HCT116 (cell line): ENCODE results near the gene DDX41. TPM values are rescaled to one million over a fixed set of nuclear protein-coding genes. Genes with fewer than 3 reads are reported as not detected.

ENCODE experiments used
- ATAC-seq: fragments of 200-7000 bp; cut with Tn5 transposase; 2 replicates; pipeline ENCODE4 v1.9.1; 2020; ENCODE audit warnings: mild to moderate bottlenecking, moderate library complexity
- BruUV-seq: library from RNA; stranded (reverse); fragments of 400-500 nt; replicated peaks from 2 replicates; lab custom pipeline; 2021; lab: Mats Ljungman, UMichigan
- CTCF ChIA-PET: fragments of 300-600 bp; sonication (Branson Sonifier 250); formaldehyde crosslinking; loops from one replicate; lab custom pipeline; 2021; ENCODE audit warnings: antibody characterized with exemption; lab: Charles Lee
- POLR2A ChIA-PET: fragments of 300-600, 350-600 bp; sonication (Branson Sonifier 250); formaldehyde crosslinking; loops from one replicate; lab custom pipeline; 2021; ENCODE audit warnings: antibody characterized with exemption; lab: Charles Lee
- RAD21 ChIA-PET, 2 experiments: fragments of 300-600 bp; sonication (Branson Sonifier 250); formaldehyde crosslinking; loops; one replicate each; lab custom pipeline; 2023; ENCODE audit warnings: low total read pairs in 2 of 2; ENCODE audit not compliant: uncharacterized antibody in 2 of 2, unreplicated experiment in 2 of 2, low non-redundant PET in 1 of 2; lab: Charles Lee
- DNase-seq: peaks from one replicate; pipeline ENCODE4 v3.0.0-alpha.2; 2010; ENCODE audit warnings: low read depth, low spot score
- H2AFZ ChIP-seq: fragments of 200-600 bp; shearing (Covaris generic), sonication (generic); 2 replicates; pipeline ENCODE4 v1.6.1; 2017; ENCODE audit warnings: low read depth, mixed run types, mixed read lengths, antibody characterized with exemption, low read length; ENCODE audit not compliant: poor library complexity, severe bottlenecking
- H3K27ac ChIP-seq: 2 replicates; pipeline ENCODE4 v1.5.1; 2012; ENCODE audit warnings: low read depth, low read length
- H3K27me3 ChIP-seq: fragments of 200-600 bp; sonication (generic); 2 replicates; pipeline ENCODE4 v1.6.1; 2016; ENCODE audit warnings: mixed run types, low read length, mixed read lengths; ENCODE audit not compliant: insufficient read depth
- H3K36me3 ChIP-seq, 2 experiments: fragments of 200-500 bp in 1 of 2; fragments of 200-600 bp in 1 of 2; sonication (Bioruptor generic) in 1 of 2; sonication (generic) in 1 of 2; 2 replicates each; pipeline versions ENCODE4 v1.5.1 to v1.6.1; 2014 to 2016; ENCODE audit warnings: low read length in 2 of 2, inconsistent platforms in 1 of 2, mixed read lengths in 1 of 2, mixed run types in 1 of 2; ENCODE audit not compliant: insufficient read depth in 2 of 2, control insufficient read depth in 1 of 2
- H3K4me1 ChIP-seq, 2 experiments: fragments of 200-600 bp in 1 of 2; sonication (generic) in 1 of 2; 2 replicates each; pipeline versions ENCODE4 v1.5.1 to v1.6.1; 2012 to 2017; ENCODE audit warnings: low read length in 2 of 2, inconsistent platforms in 1 of 2, mild to moderate bottlenecking in 1 of 2, mixed read lengths in 1 of 2, mixed run types in 1 of 2, moderate library complexity in 1 of 2; ENCODE audit not compliant: insufficient read depth in 2 of 2, control insufficient read depth in 1 of 2
- H3K4me2 ChIP-seq: fragments of 200-600 bp; sonication (generic); 2 replicates; pipeline ENCODE4 v1.6.1; 2017; ENCODE audit warnings: mixed run types, low read length, mixed read lengths
- H3K4me3 ChIP-seq, 2 experiments: fragments of 200-600 bp in 1 of 2; sonication (generic) in 1 of 2; replicated peaks in 1 of 2; 2 replicates each; pipeline ENCODE4 v1.5.1; 2011 to 2016; ENCODE audit warnings: low read length in 2 of 2, control low read depth in 1 of 2, low read depth in 1 of 2, mild to moderate bottlenecking in 1 of 2, mixed read lengths in 1 of 2, mixed run types in 1 of 2
- H3K79me2 ChIP-seq: fragments of 200-600 bp; sonication (generic); 2 replicates; pipeline ENCODE4 v1.6.1; 2017; ENCODE audit warnings: mild to moderate bottlenecking, mixed run types, low read length, moderate library complexity, mixed read lengths; ENCODE audit not compliant: insufficient read depth
- H3K9ac ChIP-seq: fragments of 200-600 bp; sonication (generic); 2 replicates; pipeline ENCODE4 v1.6.1; 2016; ENCODE audit warnings: low read length, mixed read lengths
- H3K9me2 ChIP-seq: fragments of 200-600 bp; sonication (generic), shearing (Covaris generic); 2 replicates; pipeline ENCODE4 v1.6.1; 2017; ENCODE audit warnings: mixed run types, mild to moderate bottlenecking, moderate library complexity; ENCODE audit not compliant: insufficient read depth
- H3K9me3 ChIP-seq, 2 experiments: fragments of 200-500 bp in 1 of 2; fragments of 200-600 bp in 1 of 2; sonication (Bioruptor generic) in 1 of 2; sonication (generic) in 1 of 2; 2 replicates each; pipeline ENCODE4 v1.6.1; 2014 to 2017; ENCODE audit warnings: low read length in 2 of 2, mixed read lengths in 2 of 2, inconsistent platforms in 1 of 2, low read depth in 1 of 2, mild to moderate bottlenecking in 1 of 2, mixed run types in 1 of 2, moderate library complexity in 1 of 2; ENCODE audit not compliant: control insufficient read depth in 1 of 2, insufficient read depth in 1 of 2
- H4K20me1 ChIP-seq: fragments of 200-600 bp; sonication (generic), shearing (Covaris generic); 2 replicates; pipeline ENCODE4 v1.6.1; 2017; ENCODE audit warnings: mixed run types, mild to moderate bottlenecking, moderate library complexity; ENCODE audit not compliant: insufficient read depth
- EZH2phosphoT487 ChIP-seq: fragments of 200-600 bp; IDR thresholded peaks from 2 replicates; pipeline ENCODE4 v1.6.1; 2018; ENCODE audit warnings: antibody characterized with exemption, borderline replicate concordance
- FOSL1 ChIP-seq: IDR thresholded peaks from 2 replicates; pipeline ENCODE4 v1.6.1; 2012; ENCODE audit warnings: low read depth
- SIN3A ChIP-seq: IDR thresholded peaks from 2 replicates; pipeline ENCODE4 v1.6.1; 2012; ENCODE audit warnings: low read depth
- SRF ChIP-seq: IDR thresholded peaks from 2 replicates; pipeline ENCODE4 v1.6.1; 2012; ENCODE audit warnings: low read depth
- ZNF274 ChIP-seq: fragments of 200-500 bp; sonication (Bioruptor generic); IDR thresholded peaks from 2 replicates; pipeline ENCODE4 v1.6.1; 2014; ENCODE audit warnings: mild to moderate bottlenecking, low read depth, low read length, inconsistent platforms
- intact Hi-C: fragments of 100-400 bp; cut with micrococcal nuclease; formaldehyde crosslinking; loops from 2 replicates; pipeline ENCODE4 v1.10.0; 2022
- total RNA-seq: library from RNA; stranded (reverse); gene quantifications from one replicate; pipeline ENCODE4 v1.2.1, GENCODE V29; 2021; ENCODE audit not compliant: unreplicated experiment
- TF ChIP-seq, protein P1 (sequence below): IDR thresholded peaks from 2 replicates; pipeline ENCODE4 v1.6.1; 2011; ENCODE audit warnings: mild to moderate bottlenecking, low read length, moderate library complexity; ENCODE audit not compliant: insufficient replicate concordance; ENCODE audit errors: extremely low read depth
- TF ChIP-seq, protein P2 (sequence below): IDR thresholded peaks from 2 replicates; pipeline ENCODE4 v1.6.1; 2012; ENCODE audit warnings: low read depth

DDX41 gene
- total RNA-seq, 1 experiment from 2014 or later = 141 TPM

DNA sequence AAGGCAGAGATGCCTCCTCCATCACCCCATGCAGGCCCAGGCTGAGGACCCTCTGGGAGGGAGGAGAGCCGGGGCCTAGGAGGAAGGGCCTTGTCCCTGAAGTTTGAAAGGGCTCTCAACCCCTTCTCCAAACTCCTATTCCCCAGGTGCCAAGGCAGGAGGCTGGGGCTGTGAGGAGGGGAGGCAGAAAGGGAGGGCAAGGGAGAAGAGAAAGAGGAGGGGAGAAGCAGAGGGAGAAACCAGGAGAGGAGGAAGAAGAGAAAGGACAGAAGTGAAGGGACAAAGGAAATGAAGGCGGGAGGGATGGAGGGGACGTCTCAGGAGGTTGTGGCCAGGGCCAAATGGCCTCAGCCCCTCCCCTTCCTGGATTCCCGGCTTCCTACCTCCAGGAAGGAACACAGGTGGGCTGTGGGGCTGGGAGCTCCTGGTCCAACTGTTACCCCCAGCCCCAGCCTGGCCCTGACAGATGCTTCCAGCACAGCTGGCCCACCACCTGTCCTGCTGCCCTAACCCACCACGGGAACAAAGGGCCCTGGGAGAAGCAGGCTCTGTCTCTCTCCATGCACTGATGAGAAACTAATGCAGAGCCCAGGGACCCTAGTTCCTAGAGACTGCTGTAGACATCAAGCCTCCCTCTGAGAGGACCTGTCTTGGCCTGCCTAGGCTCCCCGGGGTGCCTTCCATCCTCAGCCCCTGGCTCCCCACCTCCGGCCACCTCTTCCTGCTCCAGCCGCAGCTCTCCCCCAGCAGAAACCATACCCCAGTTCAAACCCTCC is 46.8 kb downstream of the DDX41 start:
- H3K9ac ChIP-seq = no peak overlapping the region
- POLR2A ChIA-PET = interaction anchor here (0.8 kb wide), 1 partner anchor 12 kb away, joined by 3 read pairs; no protein-coding TSS in a partner anchor

More for the DNA sequence above, 46.8 kb downstream of the DDX41 start:
- Histone ChIP-seq H4K20me1 (no peaks in the 10 kb centered on the region), H3K9me2 (no peaks in the 10 kb centered on the region), H2AFZ (no peak overlapping the region), H3K79me2 (peaks cover 39% of the 10 kb centered on the region), H3K4me2 (no peak overlapping the region), H3K4me3 (no peak overlapping the region), H3K27me3 (no peaks in the 10 kb centered on the region), H3K4me1 (peaks cover 8 to 44% of the 10 kb centered on the region in 2 experiments; a peak in 3 of 4 replicates), H3K27ac (no peak overlapping the region; the same call in 1 of the 2 replicates), H3K9me3 (no peaks in the 10 kb centered on the region), H3K36me3 (peaks cover 27 to 30% of the 10 kb centered on the region in 2 experiments; a peak in 3 of 4 replicates)
- DNase-seq (no peak), ATAC-seq (no peak)
- ChIA-PET RAD21 (no interaction called here), CTCF (no interaction called here)
- TF ChIP-seq EZH2phosphoT487 (no peak), ZNF274 (no peak), SRF (no peak), SIN3A (no peak), FOSL1 (no peak)
- TF ChIP-seq, protein P1, sequence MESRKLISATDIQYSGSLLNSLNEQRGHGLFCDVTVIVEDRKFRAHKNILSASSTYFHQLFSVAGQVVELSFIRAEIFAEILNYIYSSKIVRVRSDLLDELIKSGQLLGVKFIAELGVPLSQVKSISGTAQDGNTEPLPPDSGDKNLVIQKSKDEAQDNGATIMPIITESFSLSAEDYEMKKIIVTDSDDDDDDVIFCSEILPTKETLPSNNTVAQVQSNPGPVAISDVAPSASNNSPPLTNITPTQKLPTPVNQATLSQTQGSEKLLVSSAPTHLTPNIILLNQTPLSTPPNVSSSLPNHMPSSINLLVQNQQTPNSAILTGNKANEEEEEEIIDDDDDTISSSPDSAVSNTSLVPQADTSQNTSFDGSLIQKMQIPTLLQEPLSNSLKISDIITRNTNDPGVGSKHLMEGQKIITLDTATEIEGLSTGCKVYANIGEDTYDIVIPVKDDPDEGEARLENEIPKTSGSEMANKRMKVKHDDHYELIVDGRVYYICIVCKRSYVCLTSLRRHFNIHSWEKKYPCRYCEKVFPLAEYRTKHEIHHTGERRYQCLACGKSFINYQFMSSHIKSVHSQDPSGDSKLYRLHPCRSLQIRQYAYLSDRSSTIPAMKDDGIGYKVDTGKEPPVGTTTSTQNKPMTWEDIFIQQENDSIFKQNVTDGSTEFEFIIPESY = no peak
- TF ChIP-seq, protein P2, sequence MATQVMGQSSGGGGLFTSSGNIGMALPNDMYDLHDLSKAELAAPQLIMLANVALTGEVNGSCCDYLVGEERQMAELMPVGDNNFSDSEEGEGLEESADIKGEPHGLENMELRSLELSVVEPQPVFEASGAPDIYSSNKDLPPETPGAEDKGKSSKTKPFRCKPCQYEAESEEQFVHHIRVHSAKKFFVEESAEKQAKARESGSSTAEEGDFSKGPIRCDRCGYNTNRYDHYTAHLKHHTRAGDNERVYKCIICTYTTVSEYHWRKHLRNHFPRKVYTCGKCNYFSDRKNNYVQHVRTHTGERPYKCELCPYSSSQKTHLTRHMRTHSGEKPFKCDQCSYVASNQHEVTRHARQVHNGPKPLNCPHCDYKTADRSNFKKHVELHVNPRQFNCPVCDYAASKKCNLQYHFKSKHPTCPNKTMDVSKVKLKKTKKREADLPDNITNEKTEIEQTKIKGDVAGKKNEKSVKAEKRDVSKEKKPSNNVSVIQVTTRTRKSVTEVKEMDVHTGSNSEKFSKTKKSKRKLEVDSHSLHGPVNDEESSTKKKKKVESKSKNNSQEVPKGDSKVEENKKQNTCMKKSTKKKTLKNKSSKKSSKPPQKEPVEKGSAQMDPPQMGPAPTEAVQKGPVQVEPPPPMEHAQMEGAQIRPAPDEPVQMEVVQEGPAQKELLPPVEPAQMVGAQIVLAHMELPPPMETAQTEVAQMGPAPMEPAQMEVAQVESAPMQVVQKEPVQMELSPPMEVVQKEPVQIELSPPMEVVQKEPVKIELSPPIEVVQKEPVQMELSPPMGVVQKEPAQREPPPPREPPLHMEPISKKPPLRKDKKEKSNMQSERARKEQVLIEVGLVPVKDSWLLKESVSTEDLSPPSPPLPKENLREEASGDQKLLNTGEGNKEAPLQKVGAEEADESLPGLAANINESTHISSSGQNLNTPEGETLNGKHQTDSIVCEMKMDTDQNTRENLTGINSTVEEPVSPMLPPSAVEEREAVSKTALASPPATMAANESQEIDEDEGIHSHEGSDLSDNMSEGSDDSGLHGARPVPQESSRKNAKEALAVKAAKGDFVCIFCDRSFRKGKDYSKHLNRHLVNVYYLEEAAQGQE = no peak
- intact Hi-C loops = no loop called here
- no TSS peak for BruUV-seq
